GM13977 (cell line): ENCODE results near the gene AOAH.

Experiments used
- DNase-seq: peaks from one replicate; pipeline ENCODE4 v3.0.0; 2012; ENCODE audit warnings: low spot score
- CTCF ChIP-seq: IDR thresholded peaks from 2 replicates; pipeline ENCODE4 v1.5.1; 2012; ENCODE audit warnings: mild to moderate bottlenecking, control low read depth; ENCODE audit not compliant: insufficient read depth; ENCODE audit errors: extremely low read depth, missing control alignments
- in situ Hi-C: fragments of 300-500 bp; cut with MboI; formaldehyde crosslinking; loops from one replicate; pipeline ENCODE4 v1.12.0; 2022; ENCODE audit warnings: low sequenced_read_pairs, low pct_unique_long_range_greater_than_20kb, mixed read lengths, inconsistent platforms; ENCODE audit not compliant: unreplicated experiment

Gene AOAH

GRCh38 chr7:36623247-36623646, 101.0 kb downstream of the AOAH start:
- in situ Hi-C loops: no loop called here
- no peak for TF ChIP-seq CTCF
- no peak for DNase-seq

- DNase-seq: no peak
- in situ Hi-C loops: no loop called here
- TF ChIP-seq CTCF: no peak
These were observed 102.9 kb downstream of the AOAH start for GRCh38 chr7:36621396-36621795.

GRCh38 chr7:36620166-36620708, 104.1 kb downstream of the AOAH start:
- in situ Hi-C loops: no loop called here
- DNase-seq: no peak
- TF ChIP-seq CTCF: no peak

GRCh38 chr7:36617408-36617807, 106.9 kb downstream of the AOAH start:
- in situ Hi-C loops: no loop called here
- no peak for TF ChIP-seq CTCF
- no peak for DNase-seq

GRCh38 chr7:36615852-36616540, 108.3 kb downstream of the AOAH start:
- TF ChIP-seq CTCF: no peak
- DNase-seq: no peak
- in situ Hi-C loops: no loop called here

- in situ Hi-C loops: no loop called here
- no peak for TF ChIP-seq CTCF
- DNase-seq: no peak
These were observed 109.3 kb downstream of the AOAH start for GRCh38 chr7:36614959-36615358.
